H1 (cell line): Measurements from ENCODE around the gene PDP2. TPM values are rescaled to one million over a fixed set of nuclear protein-coding genes. Genes with fewer than 3 reads are reported as not detected.

Experiments used
- CTCF ChIA-PET: fragments of 300-600 bp; sonication (Branson Sonifier 250); formaldehyde crosslinking; loops from one replicate; lab custom pipeline; 2021; ENCODE audit not compliant: partially characterized antibody; lab: Charles Lee
- POLR2A ChIA-PET: fragments of 300-600 bp; sonication (Branson Sonifier 250); formaldehyde crosslinking; loops from one replicate; lab custom pipeline; 2021; ENCODE audit warnings: inconsistent platforms; ENCODE audit not compliant: partially characterized antibody; lab: Charles Lee
- DNase-seq, 2 experiments: peaks; one replicate each; pipeline versions ENCODE4 v3.0.0 to v3.0.0-alpha.2; 2010 to 2022; ENCODE audit warnings: low spot score in 2 of 2, low read depth in 1 of 2, mixed read lengths in 1 of 2
- FAIRE-seq: peaks from 2 replicates; lab custom pipeline; 2011; peaks lifted over from hg19 to GRCh38; lab: Jason Lieb, UNC
- H2AFZ ChIP-seq: 2 replicates; pipeline ENCODE4 v1.8.1; 2012; ENCODE audit warnings: low read length, inconsistent platforms
- H2AK5ac ChIP-seq: 2 replicates; pipeline ENCODE4 v1.6.1; 2013; ENCODE audit warnings: low read depth, low read length
- H2BK120ac ChIP-seq: replicated peaks from 2 replicates; pipeline ENCODE3; 2013; ENCODE audit warnings: low read depth, low read length, inconsistent platforms
- H2BK12ac ChIP-seq: 2 replicates; pipeline ENCODE4 v1.6.1; 2013; ENCODE audit warnings: low read depth, low read length
- H2BK15ac ChIP-seq: 2 replicates; pipeline ENCODE4 v1.6.1; 2013; ENCODE audit warnings: low read length
- H2BK20ac ChIP-seq: 2 replicates; pipeline ENCODE4 v1.6.1; 2013; ENCODE audit warnings: low read length
- H2BK5ac ChIP-seq: 2 replicates; pipeline ENCODE4 v1.6.1; 2013; ENCODE audit warnings: low read depth, low read length
- H3K14ac ChIP-seq: 2 replicates; pipeline ENCODE4 v1.6.1; 2013; ENCODE audit warnings: inconsistent platforms; ENCODE audit not compliant: insufficient read length
- H3K18ac ChIP-seq: 2 replicates; pipeline ENCODE4 v1.6.1; 2013; ENCODE audit warnings: low read length; ENCODE audit errors: extremely low read depth
- H3K23ac ChIP-seq: 2 replicates; pipeline ENCODE4 v1.6.1; 2013; ENCODE audit warnings: inconsistent platforms; ENCODE audit not compliant: insufficient read length
- H3K23me2 ChIP-seq: 2 replicates; pipeline ENCODE4 v1.6.1; 2013; ENCODE audit warnings: low read depth, low read length
- H3K27ac ChIP-seq: 2 replicates; pipeline ENCODE4 v1.6.1; 2011; ENCODE audit warnings: low read depth, low read length, inconsistent platforms
- H3K27me3 ChIP-seq, 4 experiments: replicated peaks in 1 of 4; 1 replicate in 1 of 4; 2 replicates in 3 of 4; pipeline versions ENCODE4 v1.6.1 to v1.8.1; 2011 to 2013; ENCODE audit warnings: low read length in 3 of 4, mild to moderate bottlenecking in 3 of 4, inconsistent platforms in 2 of 4, mixed read lengths in 2 of 4, moderate library complexity in 1 of 4; ENCODE audit not compliant: control insufficient read depth in 3 of 4, insufficient read depth in 3 of 4; ENCODE audit errors: extremely low read depth in 1 of 4
- H3K36me3 ChIP-seq, 4 experiments: 2 replicates each; pipeline versions ENCODE4 v1.6.1 to v1.8.1; 2011 to 2013; ENCODE audit warnings: mild to moderate bottlenecking in 4 of 4, low read length in 3 of 4, moderate library complexity in 2 of 4, control low read depth in 1 of 4, inconsistent platforms in 1 of 4; ENCODE audit not compliant: insufficient read depth in 4 of 4, control insufficient read depth in 2 of 4
- H3K4ac ChIP-seq: replicated peaks from 2 replicates; pipeline ENCODE3; 2013; ENCODE audit warnings: low read length, low read depth, mixed read lengths, inconsistent platforms; ENCODE audit not compliant: insufficient read length
- H3K4me1 ChIP-seq, 4 experiments: replicated peaks in 1 of 4; 1 replicate in 1 of 4; 2 replicates in 3 of 4; pipeline versions ENCODE4 v1.6.1 to v1.8.1; 2011 to 2013; ENCODE audit warnings: low read length in 3 of 4, inconsistent platforms in 2 of 4, mixed read lengths in 1 of 4; ENCODE audit not compliant: insufficient read depth in 4 of 4, control insufficient read depth in 3 of 4
- H3K4me2 ChIP-seq, 2 experiments: 2 replicates each; pipeline versions ENCODE4 v1.6.1 to v1.8.1; 2011 to 2013; ENCODE audit warnings: low read depth in 2 of 2, low read length in 2 of 2, control low read depth in 1 of 2, inconsistent platforms in 1 of 2, mild to moderate bottlenecking in 1 of 2; ENCODE audit not compliant: insufficient read depth in 1 of 2
- H3K4me3 ChIP-seq, 4 experiments: fragments of 200-600, 300-600 bp in 1 of 4; sonication (generic), shearing (Covaris generic), sonication (Bioruptor Twin) in 1 of 4; 2 replicates each; pipeline versions ENCODE4 v1.5.1 to v1.8.1; 2011 to 2016; ENCODE audit warnings: low read length in 4 of 4, low read depth in 3 of 4, control low read depth in 2 of 4, inconsistent platforms in 2 of 4, mild to moderate bottlenecking in 2 of 4, mixed read lengths in 1 of 4, moderate library complexity in 1 of 4; ENCODE audit not compliant: insufficient read depth in 2 of 4; ENCODE audit errors: extremely low read depth in 1 of 4
- H3K56ac ChIP-seq: replicated peaks from 2 replicates; pipeline ENCODE3; 2013; ENCODE audit warnings: low read depth, mild to moderate bottlenecking, mixed read lengths, low read length, inconsistent platforms; ENCODE audit not compliant: insufficient read length
- H3K79me1 ChIP-seq: 2 replicates; pipeline ENCODE4 v1.6.1; 2013; ENCODE audit warnings: low read depth, low read length, control low read depth
- H3K79me2 ChIP-seq, 2 experiments: 2 replicates each; pipeline versions ENCODE4 v1.6.1 to v1.8.1; 2012 to 2013; ENCODE audit warnings: low read length in 2 of 2, mild to moderate bottlenecking in 2 of 2, inconsistent platforms in 1 of 2; ENCODE audit not compliant: insufficient read depth in 2 of 2, control insufficient read depth in 1 of 2
- H3K9ac ChIP-seq, 4 experiments: replicated peaks in 1 of 4; 1 replicate in 1 of 4; 2 replicates in 3 of 4; pipeline versions ENCODE4 v1.6.1 to v1.8.1; 2011 to 2013; ENCODE audit warnings: low read depth in 3 of 4, low read length in 3 of 4, control low read depth in 2 of 4, mild to moderate bottlenecking in 2 of 4, moderate library complexity in 2 of 4, inconsistent platforms in 1 of 4; ENCODE audit errors: extremely low read depth in 1 of 4
- H3K9me3 ChIP-seq, 2 experiments: 2 replicates each; pipeline versions ENCODE4 v1.6.1 to v1.8.1; 2012 to 2013; ENCODE audit warnings: mild to moderate bottlenecking in 2 of 2, moderate library complexity in 2 of 2, control low read depth in 1 of 2, inconsistent platforms in 1 of 2, low read depth in 1 of 2, low read length in 1 of 2, mixed read lengths in 1 of 2; ENCODE audit not compliant: insufficient read depth in 2 of 2
- H4K20me1 ChIP-seq, 2 experiments: replicated peaks in 1 of 2; 2 replicates each; pipeline versions ENCODE3 to v1.8.1; 2011 to 2013; ENCODE audit warnings: inconsistent platforms in 2 of 2, low read length in 2 of 2, mild to moderate bottlenecking in 1 of 2; ENCODE audit not compliant: insufficient read depth in 2 of 2, control insufficient read depth in 1 of 2
- H4K5ac ChIP-seq: 2 replicates; pipeline ENCODE4 v1.6.1; 2013; ENCODE audit warnings: low read length, low read depth, mixed read lengths, inconsistent platforms; ENCODE audit not compliant: insufficient read length
- H4K8ac ChIP-seq: 2 replicates; pipeline ENCODE4 v1.8.0; 2013; ENCODE audit warnings: mild to moderate bottlenecking, moderate library complexity, low read length, inconsistent platforms; ENCODE audit not compliant: insufficient read depth; ENCODE audit errors: extremely low read depth
- H4K91ac ChIP-seq: replicated peaks from 2 replicates; pipeline ENCODE3; 2013; ENCODE audit warnings: low read length, mixed read lengths, inconsistent platforms; ENCODE audit not compliant: insufficient read length
- CEBPB ChIP-seq: IDR thresholded peaks from 2 replicates; pipeline ENCODE4 v1.6.1; 2012; ENCODE audit warnings: low read depth, low read length
- CTCF ChIP-seq, 3 experiments: IDR thresholded peaks; 1 replicate in 2 of 3; 2 replicates in 1 of 3; pipeline versions ENCODE4 v1.5.1 to v1.6.1; 2011; ENCODE audit warnings: low read length in 3 of 3, mild to moderate bottlenecking in 3 of 3, inconsistent platforms in 2 of 3, low read depth in 1 of 3, moderate library complexity in 1 of 3; ENCODE audit not compliant: insufficient read depth in 1 of 3; ENCODE audit errors: control extremely low read depth in 1 of 3
- EP300 ChIP-seq, 2 experiments: IDR thresholded peaks; 1 replicate in 1 of 2; 2 replicates in 1 of 2; pipeline ENCODE4 v1.6.1; 2011 to 2012; ENCODE audit warnings: low read depth in 2 of 2, low read length in 2 of 2, mild to moderate bottlenecking in 2 of 2, borderline replicate concordance in 1 of 2, inconsistent platforms in 1 of 2, moderate library complexity in 1 of 2
- JUN ChIP-seq: IDR thresholded peaks from 2 replicates; pipeline ENCODE4 v1.6.1; 2011; ENCODE audit warnings: low read depth, mild to moderate bottlenecking, improper control_type of control experiment, low read length
- PHF8 ChIP-seq: fragments of 200-600 bp; sonication (generic); conservative IDR thresholded peaks from 2 replicates; pipeline ENCODE4 v1.7.1; 2012; ENCODE audit warnings: low read depth, mild to moderate bottlenecking, inconsistent platforms, low read length, moderate library complexity
- RAD21 ChIP-seq, 2 experiments: IDR thresholded peaks in 1 of 2; conservative IDR thresholded peaks in 1 of 2; 2 replicates each; pipeline ENCODE4 v1.6.1; 2011; ENCODE audit warnings: low read depth in 2 of 2, low read length in 2 of 2, improper control_type of control experiment in 1 of 2, inconsistent platforms in 1 of 2, mild to moderate bottlenecking in 1 of 2, moderate library complexity in 1 of 2
- RBBP5 ChIP-seq: IDR thresholded peaks from 2 replicates; pipeline ENCODE4 v1.7.1; 2012; ENCODE audit warnings: low read depth, mild to moderate bottlenecking, inconsistent platforms, low read length, moderate library complexity, borderline replicate concordance
- SAP30 ChIP-seq: fragments of 300-600 bp; sonication (generic); IDR thresholded peaks from 2 replicates; pipeline ENCODE4 v1.7.1; 2012; ENCODE audit warnings: low read length, moderate library complexity, mild to moderate bottlenecking, inconsistent platforms; ENCODE audit not compliant: insufficient read depth, insufficient replicate concordance
- SRF ChIP-seq: IDR thresholded peaks from 2 replicates; pipeline ENCODE4 v1.6.1; 2011; ENCODE audit warnings: mild to moderate bottlenecking, low read depth, low read length, moderate library complexity
- TBP ChIP-seq: IDR thresholded peaks from 2 replicates; pipeline ENCODE4 v1.6.1; 2011; ENCODE audit warnings: low read depth, low read length, improper control_type of control experiment
- WGBS, 2 experiments: shearing (Covaris generic) in 1 of 2; methylation state at CpG; one replicate each; pipeline versions ENCODE4 v1.1.6 to v1.1.7; 2013 to 2015; ENCODE audit warnings: low lambda C conversion rate in 2 of 2, mixed read lengths in 2 of 2, inconsistent platforms in 1 of 2, low coverage in 1 of 2, missing lambda C conversion rate in 1 of 2; ENCODE audit not compliant: insufficient replicate concordance in 2 of 2, insufficient coverage in 1 of 2, insufficient read length in 1 of 2; ENCODE audit errors: extremely low coverage in 1 of 2, missing lambda C conversion rate in 1 of 2; 5-methylcytosine and 5-hydroxymethylcytosine counted together
- polyA plus RNA-seq, 7 experiments: library from polyadenylated mRNA; depleted of rRNA in 3 of 7; stranded (reverse) in 5 of 7; unstranded in 2 of 7; fragments of >200 nt in 5 of 7; fragments of 200-250 nt in 2 of 7; gene quantifications; 1 replicate in 5 of 7; 2 replicates in 1 of 7; 4 replicates in 1 of 7; pipeline versions ENCODE4 v1.2.1 to v1.2.3, GENCODE V29; 2011 to 2013; ENCODE audit warnings: missing spikeins in 2 of 7, mixed read lengths in 2 of 7
- total RNA-seq: library from RNA; stranded (reverse); fragmentation: NEBNext Ultra II Directional; extraction: Animal tissue kit (Norgen Biotek cat#: 25700); gene quantifications from 2 replicates; pipeline ENCODE4 v1.2.1, GENCODE V29; 2021

PDP2 gene
- total and polyA plus RNA-seq, 2 of the 8 experiments (the other 6 are each of a cell fraction or from before 2014, with no cell fraction given), result 11.7 to 36.5 TPM

- Histone ChIP-seq H3K9ac (no peak overlapping the region), H3K79me1 (no peaks in the 10 kb centered on the region), H2BK20ac (no peak overlapping the region), H3K4ac (peak overlapping the region; percentile 14), H3K79me2 (no peaks in the 10 kb centered on the region), H2BK15ac (no peak overlapping the region), H4K8ac (no peak overlapping the region), H3K23ac (no peak overlapping the region), H2BK5ac (no peak overlapping the region), H3K14ac (no peak overlapping the region), H3K18ac (no peak overlapping the region; the same call in 1 of the 2 replicates), H4K91ac (no peak overlapping the region), H3K4me3 (no peak overlapping the region), H3K9me3 (no peaks in the 10 kb centered on the region), H2BK120ac (peak overlapping the region; percentile 57), H3K27me3 (no peaks in the 10 kb centered on the region; a peak in 1 of 7 replicates), H4K20me1 (peaks cover 4 to 9% of the 10 kb centered on the region in 2 experiments), H3K23me2 (no peaks in the 10 kb centered on the region), H3K4me1 (peaks cover 0 to 6% (median 2%) of the 10 kb centered on the region in 4 experiments; a peak in 3 of 7 replicates), H2AFZ (no peak overlapping the region), H3K56ac (peak overlapping the region; percentile 28), H3K36me3 (no peaks in the 10 kb centered on the region), H2AK5ac (no peak overlapping the region), H4K5ac (no peak overlapping the region), H3K4me2 (no peak overlapping the region), H2BK12ac (no peak overlapping the region), H3K27ac (no peak overlapping the region)
- ChIA-PET POLR2A (interaction anchor here (0.8 to 2.7 kb wide), 5 partner anchors 10 to 33 kb away, joined by 3 to 7 read pairs (median 4); partner anchors contain the start of gene PDP2), CTCF (interaction anchor here (1.0 to 42.0 kb wide), 28 partner anchors 9 to 342 kb away, joined by 3 to 1009 read pairs (median 4); partner anchors contain the start of genes B3GNT9, CDH16, CIAO2B and PDP2)
- TF ChIP-seq SRF (no peak), CEBPB (no peak), JUN (no peak), EP300 (IDR thresholded peaks at IDR 0.05; ENCODE audit: borderline replicate concordance in 1 of 2, low read depth in 2 of 2, low read length in 2 of 2) (no peak), TBP (no peak), SAP30 (no peak), RAD21 (IDR thresholded peaks at IDR 0.05 in 1 of 2, conservative IDR thresholded peaks at IDR 0.05 in 1 of 2; ENCODE audit: low read depth in 2 of 2, low read length in 2 of 2) (no peak), PHF8 (no peak), RBBP5 (no peak), CTCF (IDR thresholded peaks at IDR 0.05; ENCODE audit: control extremely low read depth in 1 of 3, insufficient read depth in 1 of 3, low read depth in 1 of 3, low read length in 3 of 3) (no peak)
- WGBS, 2 experiments, result 87% methylated on average over 5 of the region's 5 CpGs; no CpG with 5 or more reads in 1 of the 2 experiments
- DNase-seq (no peak), FAIRE-seq (no peak)
Measured at GRCh38 chr16:66895689-66895979, 15.3 kb downstream of the PDP2 start.
